H1 (cell line): ENCODE data around the gene PFDN4. TPM values are rescaled to one million over a fixed set of nuclear protein-coding genes. Genes with fewer than 3 reads are reported as not detected.
A peak's percentile ranks its signal among the peaks of the same experiment; 100 is the strongest.

ENCODE experiments used
- CTCF ChIA-PET: fragments of 300-600 bp; sonication (Branson Sonifier 250); formaldehyde crosslinking; loops from one replicate; lab custom pipeline; 2021; ENCODE audit not compliant: partially characterized antibody; lab: Charles Lee
- POLR2A ChIA-PET: fragments of 300-600 bp; sonication (Branson Sonifier 250); formaldehyde crosslinking; loops from one replicate; lab custom pipeline; 2021; ENCODE audit warnings: inconsistent platforms; ENCODE audit not compliant: partially characterized antibody; lab: Charles Lee
- DNase-seq, 2 experiments: peaks; one replicate each; pipeline versions ENCODE4 v3.0.0 to v3.0.0-alpha.2; 2010 to 2022; ENCODE audit warnings: low spot score in 2 of 2, low read depth in 1 of 2, mixed read lengths in 1 of 2
- FAIRE-seq: peaks from 2 replicates; lab custom pipeline; 2011; peaks lifted over from hg19 to GRCh38; lab: Jason Lieb, UNC
- H2AFZ ChIP-seq: 2 replicates; pipeline ENCODE4 v1.8.1; 2012; ENCODE audit warnings: low read length, inconsistent platforms
- H2AK5ac ChIP-seq: 2 replicates; pipeline ENCODE4 v1.6.1; 2013; ENCODE audit warnings: low read depth, low read length
- H2BK120ac ChIP-seq: replicated peaks from 2 replicates; pipeline ENCODE3; 2013; ENCODE audit warnings: low read depth, low read length, inconsistent platforms
- H2BK12ac ChIP-seq: 2 replicates; pipeline ENCODE4 v1.6.1; 2013; ENCODE audit warnings: low read depth, low read length
- H2BK15ac ChIP-seq: 2 replicates; pipeline ENCODE4 v1.6.1; 2013; ENCODE audit warnings: low read length
- H2BK20ac ChIP-seq: 2 replicates; pipeline ENCODE4 v1.6.1; 2013; ENCODE audit warnings: low read length
- H2BK5ac ChIP-seq: 2 replicates; pipeline ENCODE4 v1.6.1; 2013; ENCODE audit warnings: low read depth, low read length
- H3K14ac ChIP-seq: 2 replicates; pipeline ENCODE4 v1.6.1; 2013; ENCODE audit warnings: inconsistent platforms; ENCODE audit not compliant: insufficient read length
- H3K18ac ChIP-seq: 2 replicates; pipeline ENCODE4 v1.6.1; 2013; ENCODE audit warnings: low read length; ENCODE audit errors: extremely low read depth
- H3K23ac ChIP-seq: 2 replicates; pipeline ENCODE4 v1.6.1; 2013; ENCODE audit warnings: inconsistent platforms; ENCODE audit not compliant: insufficient read length
- H3K23me2 ChIP-seq: 2 replicates; pipeline ENCODE4 v1.6.1; 2013; ENCODE audit warnings: low read depth, low read length
- H3K27ac ChIP-seq: 2 replicates; pipeline ENCODE4 v1.6.1; 2011; ENCODE audit warnings: low read depth, low read length, inconsistent platforms
- H3K27me3 ChIP-seq, 4 experiments: replicated peaks in 1 of 4; 1 replicate in 1 of 4; 2 replicates in 3 of 4; pipeline versions ENCODE4 v1.6.1 to v1.8.1; 2011 to 2013; ENCODE audit warnings: low read length in 3 of 4, mild to moderate bottlenecking in 3 of 4, inconsistent platforms in 2 of 4, mixed read lengths in 2 of 4, moderate library complexity in 1 of 4; ENCODE audit not compliant: control insufficient read depth in 3 of 4, insufficient read depth in 3 of 4; ENCODE audit errors: extremely low read depth in 1 of 4
- H3K36me3 ChIP-seq, 4 experiments: 2 replicates each; pipeline versions ENCODE4 v1.6.1 to v1.8.1; 2011 to 2013; ENCODE audit warnings: mild to moderate bottlenecking in 4 of 4, low read length in 3 of 4, moderate library complexity in 2 of 4, control low read depth in 1 of 4, inconsistent platforms in 1 of 4; ENCODE audit not compliant: insufficient read depth in 4 of 4, control insufficient read depth in 2 of 4
- H3K4ac ChIP-seq: replicated peaks from 2 replicates; pipeline ENCODE3; 2013; ENCODE audit warnings: low read length, low read depth, mixed read lengths, inconsistent platforms; ENCODE audit not compliant: insufficient read length
- H3K4me1 ChIP-seq, 4 experiments: replicated peaks in 1 of 4; 1 replicate in 1 of 4; 2 replicates in 3 of 4; pipeline versions ENCODE4 v1.6.1 to v1.8.1; 2011 to 2013; ENCODE audit warnings: low read length in 3 of 4, inconsistent platforms in 2 of 4, mixed read lengths in 1 of 4; ENCODE audit not compliant: insufficient read depth in 4 of 4, control insufficient read depth in 3 of 4
- H3K4me2 ChIP-seq, 2 experiments: 2 replicates each; pipeline versions ENCODE4 v1.6.1 to v1.8.1; 2011 to 2013; ENCODE audit warnings: low read depth in 2 of 2, low read length in 2 of 2, control low read depth in 1 of 2, inconsistent platforms in 1 of 2, mild to moderate bottlenecking in 1 of 2; ENCODE audit not compliant: insufficient read depth in 1 of 2
- H3K4me3 ChIP-seq, 4 experiments: fragments of 200-600, 300-600 bp in 1 of 4; sonication (generic), shearing (Covaris generic), sonication (Bioruptor Twin) in 1 of 4; 2 replicates each; pipeline versions ENCODE4 v1.5.1 to v1.8.1; 2011 to 2016; ENCODE audit warnings: low read length in 4 of 4, low read depth in 3 of 4, control low read depth in 2 of 4, inconsistent platforms in 2 of 4, mild to moderate bottlenecking in 2 of 4, mixed read lengths in 1 of 4, moderate library complexity in 1 of 4; ENCODE audit not compliant: insufficient read depth in 2 of 4; ENCODE audit errors: extremely low read depth in 1 of 4
- H3K56ac ChIP-seq: replicated peaks from 2 replicates; pipeline ENCODE3; 2013; ENCODE audit warnings: low read depth, mild to moderate bottlenecking, mixed read lengths, low read length, inconsistent platforms; ENCODE audit not compliant: insufficient read length
- H3K79me1 ChIP-seq: 2 replicates; pipeline ENCODE4 v1.6.1; 2013; ENCODE audit warnings: low read depth, low read length, control low read depth
- H3K79me2 ChIP-seq, 2 experiments: 2 replicates each; pipeline versions ENCODE4 v1.6.1 to v1.8.1; 2012 to 2013; ENCODE audit warnings: low read length in 2 of 2, mild to moderate bottlenecking in 2 of 2, inconsistent platforms in 1 of 2; ENCODE audit not compliant: insufficient read depth in 2 of 2, control insufficient read depth in 1 of 2
- H3K9ac ChIP-seq, 4 experiments: replicated peaks in 1 of 4; 1 replicate in 1 of 4; 2 replicates in 3 of 4; pipeline versions ENCODE4 v1.6.1 to v1.8.1; 2011 to 2013; ENCODE audit warnings: low read depth in 3 of 4, low read length in 3 of 4, control low read depth in 2 of 4, mild to moderate bottlenecking in 2 of 4, moderate library complexity in 2 of 4, inconsistent platforms in 1 of 4; ENCODE audit errors: extremely low read depth in 1 of 4
- H3K9me3 ChIP-seq, 2 experiments: 2 replicates each; pipeline versions ENCODE4 v1.6.1 to v1.8.1; 2012 to 2013; ENCODE audit warnings: mild to moderate bottlenecking in 2 of 2, moderate library complexity in 2 of 2, control low read depth in 1 of 2, inconsistent platforms in 1 of 2, low read depth in 1 of 2, low read length in 1 of 2, mixed read lengths in 1 of 2; ENCODE audit not compliant: insufficient read depth in 2 of 2
- H4K20me1 ChIP-seq, 2 experiments: replicated peaks in 1 of 2; 2 replicates each; pipeline versions ENCODE3 to v1.8.1; 2011 to 2013; ENCODE audit warnings: inconsistent platforms in 2 of 2, low read length in 2 of 2, mild to moderate bottlenecking in 1 of 2; ENCODE audit not compliant: insufficient read depth in 2 of 2, control insufficient read depth in 1 of 2
- H4K5ac ChIP-seq: 2 replicates; pipeline ENCODE4 v1.6.1; 2013; ENCODE audit warnings: low read length, low read depth, mixed read lengths, inconsistent platforms; ENCODE audit not compliant: insufficient read length
- H4K8ac ChIP-seq: 2 replicates; pipeline ENCODE4 v1.8.0; 2013; ENCODE audit warnings: mild to moderate bottlenecking, moderate library complexity, low read length, inconsistent platforms; ENCODE audit not compliant: insufficient read depth; ENCODE audit errors: extremely low read depth
- H4K91ac ChIP-seq: replicated peaks from 2 replicates; pipeline ENCODE3; 2013; ENCODE audit warnings: low read length, mixed read lengths, inconsistent platforms; ENCODE audit not compliant: insufficient read length
- POLR2AphosphoS5 ChIP-seq: IDR thresholded peaks from 2 replicates; pipeline ENCODE4 v1.6.1; 2011; ENCODE audit warnings: low read depth, low read length
- WGBS, 2 experiments: shearing (Covaris generic) in 1 of 2; methylation state at CpG; one replicate each; pipeline versions ENCODE4 v1.1.6 to v1.1.7; 2013 to 2015; ENCODE audit warnings: low lambda C conversion rate in 2 of 2, mixed read lengths in 2 of 2, inconsistent platforms in 1 of 2, low coverage in 1 of 2, missing lambda C conversion rate in 1 of 2; ENCODE audit not compliant: insufficient replicate concordance in 2 of 2, insufficient coverage in 1 of 2, insufficient read length in 1 of 2; ENCODE audit errors: extremely low coverage in 1 of 2, missing lambda C conversion rate in 1 of 2; 5-methylcytosine and 5-hydroxymethylcytosine counted together
- polyA plus RNA-seq, 7 experiments: library from polyadenylated mRNA; depleted of rRNA in 3 of 7; stranded (reverse) in 5 of 7; unstranded in 2 of 7; fragments of >200 nt in 5 of 7; fragments of 200-250 nt in 2 of 7; gene quantifications; 1 replicate in 5 of 7; 2 replicates in 1 of 7; 4 replicates in 1 of 7; pipeline versions ENCODE4 v1.2.1 to v1.2.3, GENCODE V29; 2011 to 2013; ENCODE audit warnings: missing spikeins in 2 of 7, mixed read lengths in 2 of 7
- total RNA-seq: library from RNA; stranded (reverse); fragmentation: NEBNext Ultra II Directional; extraction: Animal tissue kit (Norgen Biotek cat#: 25700); gene quantifications from 2 replicates; pipeline ENCODE4 v1.2.1, GENCODE V29; 2021
- TF ChIP-seq, protein P1 (sequence below): IDR thresholded peaks from 2 replicates; pipeline ENCODE4 v1.6.1; 2011; ENCODE audit warnings: low read depth, mild to moderate bottlenecking, low read length; ENCODE audit not compliant: insufficient read depth

Gene PFDN4
- total and polyA plus RNA-seq, 2 of the 8 experiments (the other 6 are each of a cell fraction or from before 2014, with no cell fraction given): 41.9 to 96.8 TPM

DNA sequence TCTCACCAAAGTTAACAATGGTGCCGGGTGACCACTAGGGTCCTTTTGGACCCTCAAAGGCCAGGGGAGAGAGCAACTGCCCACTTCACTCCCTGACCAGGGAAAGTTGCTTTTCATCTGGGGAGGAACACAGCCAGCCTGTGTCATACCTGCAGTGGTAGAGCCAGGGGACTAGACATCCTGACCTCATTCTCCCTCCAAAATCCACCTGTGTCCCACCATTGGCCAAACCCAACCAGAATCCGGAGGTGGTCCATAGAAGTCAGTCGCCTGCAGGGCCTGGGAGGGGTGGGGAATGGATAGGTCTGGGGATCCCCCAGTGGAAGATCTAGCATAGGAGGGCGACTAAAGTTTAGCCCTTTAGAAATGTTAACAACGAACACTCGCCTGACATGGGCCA is 12.8 kb downstream of the PFDN4 start:
- TF ChIP-seq, protein P1, sequence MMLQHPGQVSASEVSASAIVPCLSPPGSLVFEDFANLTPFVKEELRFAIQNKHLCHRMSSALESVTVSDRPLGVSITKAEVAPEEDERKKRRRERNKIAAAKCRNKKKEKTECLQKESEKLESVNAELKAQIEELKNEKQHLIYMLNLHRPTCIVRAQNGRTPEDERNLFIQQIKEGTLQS: no peak
- 0 out of 2 replicates have a peak, but pooled peaks have one; percentile 38 for TF ChIP-seq POLR2AphosphoS5
- Histone ChIP-seq H2BK120ac (no peak overlapping the region), H3K79me2 (peaks cover 0 to 5% of the 10 kb centered on the region in 2 experiments; a peak in 2 of 4 replicates), H3K14ac (no peak overlapping the region), H3K23ac (no peak overlapping the region), H2BK5ac (no peak overlapping the region), H3K79me1 (no peaks in the 10 kb centered on the region), H2AK5ac (no peak overlapping the region), H3K23me2 (no peaks in the 10 kb centered on the region; the same call in 1 of the 2 replicates), H3K9ac (no peak overlapping the region), H3K36me3 (peaks cover 2 to 32% (median 7%) of the 10 kb centered on the region in 4 experiments; a peak in 6 of 8 replicates), H3K27me3 (no peaks in the 10 kb centered on the region), H3K4ac (no peak overlapping the region), H3K4me2 (no peak overlapping the region), H2BK15ac (no peak overlapping the region), H3K18ac (no peak overlapping the region), H4K20me1 (no peaks in the 10 kb centered on the region), H3K9me3 (no peaks in the 10 kb centered on the region), H2AFZ (no peak overlapping the region), H2BK12ac (no peak overlapping the region), H4K8ac (no peak overlapping the region), H3K27ac (no peak overlapping the region), H3K4me3 (no peak overlapping the region), H4K5ac (no peak overlapping the region), H2BK20ac (no peak overlapping the region), H3K4me1 (peaks cover 0 to 12% (median 11%) of the 10 kb centered on the region in 4 experiments; a peak in 5 of 7 replicates), H4K91ac (no peak overlapping the region), H3K56ac (no peak overlapping the region)
- POLR2A ChIA-PET: interaction anchor here (0.6 kb wide), 1 partner anchor 409 kb away, joined by 4 read pairs; no protein-coding TSS in a partner anchor
- DNase-seq: no peak
- CTCF ChIA-PET: interaction anchor here (0.6 to 3.3 kb wide), 9 partner anchors 12 to 1717 kb away, joined by 3 to 27 read pairs (median 5); no protein-coding TSS in a partner anchor
- no peak for FAIRE-seq
- 90% methylated on average over 6 of the region's 6 CpGs; no CpG with 5 or more reads in 1 of the 2 experiments for WGBS, 2 experiments
